GM18909 (cell line): Measurements from ENCODE around the gene KCTD12.

Experiments
- ATAC-seq: cut with Tn5 transposase; IDR thresholded peaks from one replicate; pipeline ENCODE4 v1.9.1; 2021; ENCODE audit warnings: mild to moderate bottlenecking; ENCODE audit not compliant: unreplicated experiment, poor library complexity

KCTD12 gene

GRCh38 chr13:76863022-76863421, 23.2 kb downstream of the KCTD12 start:
- ATAC-seq = no peak

GRCh38 chr13:76861859-76862258, 24.3 kb downstream of the KCTD12 start:
- no peak for ATAC-seq

- no peak for ATAC-seq
Measured at GRCh38 chr13:76860706-76861105, 25.5 kb downstream of the KCTD12 start.

DNA sequence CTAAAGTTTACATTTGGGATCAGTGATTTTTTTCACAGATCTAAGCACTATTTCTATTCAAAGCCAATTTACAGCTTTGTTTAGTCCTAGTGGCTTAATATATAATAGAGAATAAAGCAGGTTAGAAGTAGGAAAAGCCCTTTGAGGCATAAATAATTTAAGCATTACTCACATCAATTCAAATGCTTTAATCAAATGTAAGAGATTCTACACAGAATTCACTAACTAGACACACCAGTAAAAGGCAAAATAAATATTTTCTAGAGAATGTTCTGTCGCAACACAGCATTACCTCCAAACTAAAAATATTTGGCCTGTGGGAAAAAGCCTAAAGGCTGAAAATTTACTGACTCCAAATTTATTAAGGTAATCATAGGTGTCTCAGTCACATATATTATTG, 31.3 kb downstream of the KCTD12 start:
- ATAC-seq = no peak

DNA sequence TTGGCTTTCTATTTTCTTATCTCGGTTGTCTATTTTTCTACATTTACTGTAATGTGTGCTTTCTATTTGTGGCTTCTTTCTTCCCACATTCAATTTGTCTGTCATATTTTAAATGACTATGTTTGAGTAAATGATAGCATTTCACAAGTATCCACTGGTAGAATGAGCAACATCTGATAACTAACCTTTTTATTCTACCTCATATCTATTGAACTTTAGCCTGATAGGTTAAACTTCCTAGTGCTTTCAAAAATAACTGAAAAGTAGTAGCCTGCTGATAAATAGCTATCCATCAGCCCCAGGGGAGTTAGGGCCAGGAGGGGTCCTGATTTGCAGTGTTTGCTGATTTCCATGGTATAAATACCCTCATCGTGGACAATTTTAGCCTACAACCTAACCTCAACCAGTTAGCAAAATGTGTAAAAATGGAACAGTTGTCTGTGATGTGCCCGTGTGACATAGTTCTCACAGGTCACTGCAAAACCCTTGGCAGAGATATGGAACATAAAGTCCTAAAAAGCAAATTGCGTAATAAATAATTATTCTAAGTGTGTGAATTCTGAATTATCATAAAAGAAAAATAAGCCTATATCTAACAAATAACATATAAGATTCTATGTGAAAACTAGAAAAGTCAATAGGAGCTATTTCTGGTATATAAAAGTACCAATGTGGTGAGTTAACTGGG, 32.1 kb downstream of the KCTD12 start:
- no peak for ATAC-seq

- no peak for ATAC-seq
Measured at GRCh38 chr13:76853481-76853880, 32.7 kb downstream of the KCTD12 start.

GRCh38 chr13:76852986-76853385, 33.2 kb downstream of the KCTD12 start:
- ATAC-seq = no peak

GRCh38 chr13:76851961-76852360, 34.2 kb downstream of the KCTD12 start:
- ATAC-seq = no peak

DNA sequence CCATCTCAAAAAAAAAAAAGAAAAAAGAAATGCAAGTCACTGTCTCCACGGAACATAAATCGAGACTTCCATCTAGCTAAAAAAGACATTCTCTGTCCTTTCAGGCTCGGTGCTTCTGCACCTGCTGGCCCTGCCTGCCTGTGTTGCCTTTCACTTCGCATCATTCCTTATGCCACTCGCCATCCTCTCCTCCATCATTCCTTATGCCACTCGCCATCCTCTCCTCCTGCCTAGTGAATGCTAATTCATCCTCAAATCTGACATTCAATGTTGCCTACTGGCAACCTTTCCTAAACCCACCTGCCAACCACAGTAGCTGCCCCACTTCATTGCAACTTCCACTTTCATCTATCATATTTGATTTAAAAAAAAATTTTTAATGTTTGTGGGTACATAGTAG, 36.7 kb downstream of the KCTD12 start:
- ATAC-seq = no peak

GRCh38 chr13:76848596-76848995, 37.6 kb downstream of the KCTD12 start:
- ATAC-seq = no peak

- ATAC-seq = no peak
Measured at GRCh38 chr13:76846363-76846762, 39.8 kb downstream of the KCTD12 start.

DNA sequence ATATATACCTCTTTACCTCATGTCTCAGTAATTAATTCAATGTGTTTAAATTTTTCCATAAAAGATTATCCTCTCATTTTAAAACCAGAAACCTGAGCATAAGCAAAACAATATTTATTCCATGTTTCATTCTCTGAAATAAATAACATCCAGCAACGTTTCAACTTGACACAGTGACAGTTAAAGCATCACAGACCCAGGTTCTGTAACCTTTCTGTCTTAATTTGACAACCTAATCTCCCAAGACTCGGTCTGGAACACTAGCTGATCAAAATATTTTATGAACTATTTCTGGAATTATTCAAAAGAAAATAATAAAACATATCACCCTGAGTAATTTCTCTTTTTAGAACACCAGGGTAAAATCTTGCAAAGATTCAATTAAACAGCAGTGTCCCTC, 40.3 kb downstream of the KCTD12 start:
- ATAC-seq = no peak

- ATAC-seq = no peak
Measured at GRCh38 chr13:76845367-76845766, 40.8 kb downstream of the KCTD12 start.

GRCh38 chr13:76837801-76838200, 48.4 kb downstream of the KCTD12 start:
- no peak for ATAC-seq

DNA sequence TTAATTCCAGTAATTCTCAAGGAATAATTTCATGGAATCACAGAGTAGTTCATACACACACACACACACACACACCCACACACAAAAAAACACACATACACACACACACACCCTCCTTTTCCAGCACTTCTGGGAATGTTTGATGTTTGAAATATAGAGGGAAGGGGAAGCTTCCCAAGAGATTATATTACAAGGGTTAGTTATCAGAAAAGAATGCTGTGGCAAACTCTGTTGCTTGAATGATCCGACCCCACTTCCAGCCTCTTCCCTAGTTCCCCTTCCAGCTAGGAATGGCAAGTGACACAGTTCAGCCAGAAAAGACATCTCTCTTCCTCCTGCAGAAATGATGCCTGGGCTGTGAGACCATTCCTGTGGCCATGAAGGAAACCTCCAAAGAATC, 49.9 kb downstream of the KCTD12 start:
- no peak for ATAC-seq

DNA sequence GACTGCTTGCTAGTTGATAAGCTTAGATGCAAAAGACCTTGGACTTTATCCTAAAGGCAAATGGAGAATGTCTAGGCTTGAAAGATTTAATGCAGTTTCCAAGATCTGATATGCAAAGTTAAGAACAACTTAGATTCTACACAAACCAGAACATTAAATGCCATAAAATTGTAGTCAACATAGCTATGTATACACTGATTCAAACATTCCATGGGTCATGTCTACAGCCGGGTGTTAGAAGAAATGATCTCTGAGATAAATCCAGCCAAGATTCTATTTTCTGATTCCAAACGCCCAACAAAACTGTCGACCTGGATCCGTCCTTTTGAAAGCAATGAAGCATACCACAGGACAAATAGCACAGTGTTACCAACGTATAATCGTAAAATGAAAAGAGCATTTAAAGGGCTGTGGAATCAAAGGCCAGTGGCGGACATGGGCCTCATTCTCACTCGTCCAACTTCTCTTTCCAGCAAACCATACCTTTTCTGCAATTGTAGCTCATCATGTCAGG, 52.7 kb downstream of the KCTD12 start:
- ATAC-seq = no peak

DNA sequence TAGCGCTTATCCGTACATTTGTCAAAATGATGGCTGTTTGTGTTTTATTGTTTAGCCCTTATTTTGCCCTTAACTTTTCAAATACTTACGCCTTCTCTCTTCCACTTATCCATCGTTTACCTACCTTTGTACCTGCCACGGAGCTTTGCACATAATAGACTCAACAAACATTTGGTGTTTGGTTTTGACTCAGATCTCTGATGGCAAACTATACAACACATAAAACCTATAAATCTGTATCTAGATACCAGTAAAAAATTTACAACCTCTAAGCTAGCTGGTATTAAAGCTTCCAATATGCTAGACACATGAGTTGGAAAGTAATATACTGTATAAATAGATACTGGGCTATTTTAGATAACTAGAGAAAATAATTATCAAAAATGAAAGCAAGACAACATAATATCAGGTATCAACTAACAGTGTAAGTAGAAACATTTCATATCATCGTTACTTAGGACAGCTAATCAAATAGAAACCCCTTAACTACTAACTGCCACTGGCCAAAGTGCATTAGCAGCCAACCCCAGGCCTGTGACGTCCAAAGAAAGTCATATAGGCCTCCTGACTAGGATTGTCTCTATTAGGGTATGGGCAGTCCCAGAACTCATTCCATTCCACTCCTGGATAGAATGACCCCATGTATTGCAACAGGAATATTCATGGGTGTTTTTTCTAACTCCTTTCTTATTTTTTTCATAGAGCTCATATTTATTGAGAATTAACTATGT, 53.8 kb downstream of the KCTD12 start:
- no peak for ATAC-seq

DNA sequence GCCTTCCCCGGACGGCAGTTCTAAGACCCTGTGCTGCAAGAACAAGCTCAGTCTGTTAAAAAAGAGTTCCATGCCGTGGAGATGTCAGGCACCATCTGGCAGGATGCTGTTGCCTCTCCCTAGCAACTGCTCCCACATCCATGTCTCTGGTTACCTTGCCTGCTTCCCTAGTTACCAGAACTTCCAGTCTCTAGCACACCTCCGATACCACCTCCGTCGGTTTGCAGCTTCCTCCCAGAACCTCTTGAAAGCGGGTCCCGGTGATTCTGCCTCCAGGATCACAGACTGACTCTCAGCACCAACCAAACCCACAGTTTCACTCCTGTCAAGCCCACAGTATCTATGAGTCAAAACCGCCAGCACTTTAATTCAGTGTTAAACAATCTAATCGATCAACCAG, 55.4 kb downstream of the KCTD12 start:
- no peak for ATAC-seq
